ENCODE results near the gene ELAVL1. TPM values are rescaled to one million over a fixed set of nuclear protein-coding genes. Genes with fewer than 3 reads are reported as not detected.

ELAVL1 gene
- total and polyA plus RNA-seq, 2 donors (not counting 1 experiment from before 2014, with no cell fraction given) = 21.8 to 63.5 TPM

DNA sequence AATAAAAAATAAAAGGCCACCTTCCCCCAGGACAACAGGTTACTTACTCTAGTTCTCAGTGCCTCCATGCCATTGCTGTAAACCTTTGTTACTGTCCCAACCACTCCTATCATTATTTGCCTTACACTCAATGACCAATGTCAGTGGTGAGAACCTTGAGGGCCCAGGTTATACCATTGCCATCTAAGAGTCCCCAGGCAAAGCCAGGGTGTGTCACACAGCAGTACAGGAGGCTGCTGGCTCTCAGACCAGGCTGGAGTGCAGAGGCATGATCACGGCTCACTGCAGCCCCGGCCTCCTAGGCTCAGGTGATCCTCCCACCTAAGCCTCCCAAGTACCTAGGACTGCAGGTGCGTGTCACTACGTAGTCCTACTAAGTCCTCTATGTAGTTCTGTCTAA is 6.1 kb downstream of the ELAVL1 start:
- no peak overlapping the region for H3K27ac ChIP-seq (ENCODE audit: low read length in 2 of 2)
- peaks cover 88% of the 10 kb centered on the region for H4K20me1 ChIP-seq (ENCODE audit: control insufficient read depth, insufficient read depth, low read length, poor library complexity, severe bottlenecking)
- ChIA-PET CTCF (interaction anchor here (1.4 kb wide), 1 partner anchor 56 kb away, joined by 3 read pairs; the partner anchor contains the start of gene TIMM44), POLR2A (interaction anchor here (0.7 kb wide), 1 partner anchor 355 kb away, joined by 3 read pairs; no protein-coding TSS in a partner anchor)
- intact Hi-C loops (cut with micrococcal nuclease) = no loop called here
- TF ChIP-seq, protein P1, sequence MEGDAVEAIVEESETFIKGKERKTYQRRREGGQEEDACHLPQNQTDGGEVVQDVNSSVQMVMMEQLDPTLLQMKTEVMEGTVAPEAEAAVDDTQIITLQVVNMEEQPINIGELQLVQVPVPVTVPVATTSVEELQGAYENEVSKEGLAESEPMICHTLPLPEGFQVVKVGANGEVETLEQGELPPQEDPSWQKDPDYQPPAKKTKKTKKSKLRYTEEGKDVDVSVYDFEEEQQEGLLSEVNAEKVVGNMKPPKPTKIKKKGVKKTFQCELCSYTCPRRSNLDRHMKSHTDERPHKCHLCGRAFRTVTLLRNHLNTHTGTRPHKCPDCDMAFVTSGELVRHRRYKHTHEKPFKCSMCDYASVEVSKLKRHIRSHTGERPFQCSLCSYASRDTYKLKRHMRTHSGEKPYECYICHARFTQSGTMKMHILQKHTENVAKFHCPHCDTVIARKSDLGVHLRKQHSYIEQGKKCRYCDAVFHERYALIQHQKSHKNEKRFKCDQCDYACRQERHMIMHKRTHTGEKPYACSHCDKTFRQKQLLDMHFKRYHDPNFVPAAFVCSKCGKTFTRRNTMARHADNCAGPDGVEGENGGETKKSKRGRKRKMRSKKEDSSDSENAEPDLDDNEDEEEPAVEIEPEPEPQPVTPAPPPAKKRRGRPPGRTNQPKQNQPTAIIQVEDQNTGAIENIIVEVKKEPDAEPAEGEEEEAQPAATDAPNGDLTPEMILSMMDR (IDR thresholded peaks at IDR 0.05) = no peak
- TF ChIP-seq EZH2 (IDR thresholded peaks at IDR 0.05; ENCODE audit: borderline replicate concordance, insufficient read depth, low read depth, low read length, poor library complexity, severe bottlenecking) = no peak
- 100% methylated on average over 2 of the region's 4 CpGs for WGBS (ENCODE audit: insufficient coverage)
- ATAC-seq (ENCODE audit: low read depth) (no peak), DNase-seq (no peak)
- H3K4me1 ChIP-seq (ENCODE audit: control insufficient read depth in 2 of 2, insufficient read depth in 2 of 2, low read length in 2 of 2) = peaks cover 30 to 49% of the 10 kb centered on the region in 2 donors
- H3K27me3 ChIP-seq (replicated peaks in 1 of 4; ENCODE audit: control extremely low read depth in 1 of 4, control insufficient read depth in 3 of 4, insufficient read depth in 4 of 4, low read length in 3 of 4) = no peaks in the 10 kb centered on the region
- H3K4me2 ChIP-seq (replicated peaks; ENCODE audit: low read depth, low read length, poor library complexity, severe bottlenecking) = no peak overlapping the region
- no peak overlapping the region for H3K9ac ChIP-seq (ENCODE audit: low read length)
- Mint-ChIP-seq H3K4me3 (no peak overlapping the region), H3K4me1 (peaks cover 67% of the 10 kb centered on the region), H3K27me3 (no peaks in the 10 kb centered on the region), H3K9me3 (ENCODE audit: insufficient read depth) (no peaks in the 10 kb centered on the region), H3K27ac (no peak overlapping the region)
- H3K9me3 ChIP-seq (ENCODE audit: control extremely low read depth in 1 of 3, control insufficient read depth in 2 of 3, insufficient read depth in 1 of 3, low read length in 2 of 3) = no peaks in the 10 kb centered on the region
- H3K4me3 ChIP-seq (ENCODE audit: control extremely low read depth in 1 of 5, extremely low read depth in 1 of 5, insufficient read depth in 1 of 5, low read depth in 2 of 5, low read length in 4 of 5) = no peak overlapping the region
- H3K79me2 ChIP-seq (ENCODE audit: control insufficient read depth, insufficient read depth, low read length) = peaks cover 99% of the 10 kb centered on the region
- H3K36me3 ChIP-seq (replicated peaks in 1 of 2; ENCODE audit: control extremely low read depth in 1 of 2, control insufficient read depth in 1 of 2, extremely low read depth in 1 of 2, insufficient read depth in 2 of 2, low read length in 1 of 2) = peaks cover 1 to 3% of the 10 kb centered on the region in 2 experiments
- no peak overlapping the region for H2AFZ ChIP-seq (ENCODE audit: insufficient read depth, low read depth, low read length, poor library complexity, severe bottlenecking)

DNA sequence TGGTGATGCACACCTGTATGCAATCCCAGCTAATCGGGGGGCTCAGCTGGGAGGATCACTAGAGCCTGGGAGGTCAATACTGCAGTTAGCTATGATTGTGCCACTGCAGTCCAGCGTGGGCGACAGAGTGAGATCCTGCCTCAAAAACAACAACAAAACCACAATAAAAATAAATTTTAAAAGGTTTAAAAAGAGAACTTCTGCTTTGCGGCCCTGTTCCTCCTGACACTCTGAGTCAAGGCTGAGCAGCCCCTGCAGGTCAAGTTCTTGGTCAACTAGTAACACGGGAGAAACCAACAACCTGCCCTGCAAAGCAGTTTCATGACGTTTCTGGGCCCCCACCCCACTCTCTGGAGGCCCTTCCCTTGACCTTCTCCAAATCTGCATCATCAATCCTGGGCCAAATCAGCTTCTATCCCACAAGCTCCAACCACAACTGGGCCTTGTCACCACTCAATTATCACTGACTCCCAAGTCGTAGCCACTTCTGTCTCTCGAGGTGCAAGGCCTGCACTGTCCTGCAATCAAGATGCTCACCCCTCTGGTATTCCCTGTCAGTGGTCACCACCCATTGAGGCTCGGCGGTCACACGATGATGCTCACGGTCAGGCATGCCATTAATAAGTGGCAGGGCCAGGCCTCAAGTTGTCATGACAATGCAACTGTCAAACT is 7.5 kb downstream of the ELAVL1 start:
- WGBS (ENCODE audit: insufficient coverage) = 66% methylated on average over 9 of the region's 12 CpGs
- Histone ChIP-seq H4K20me1 (ENCODE audit: control insufficient read depth, insufficient read depth, low read length, poor library complexity, severe bottlenecking) (peaks cover 90% of the 10 kb centered on the region), H3K4me2 (replicated peaks; ENCODE audit: low read depth, low read length, poor library complexity, severe bottlenecking) (no peak overlapping the region), H2AFZ (ENCODE audit: insufficient read depth, low read depth, low read length, poor library complexity, severe bottlenecking) (no peak overlapping the region), H3K27me3 (replicated peaks in 1 of 4; ENCODE audit: control extremely low read depth in 1 of 4, control insufficient read depth in 3 of 4, insufficient read depth in 4 of 4, low read length in 3 of 4) (no peaks in the 10 kb centered on the region), H3K36me3 (replicated peaks in 1 of 2; ENCODE audit: control extremely low read depth in 1 of 2, control insufficient read depth in 1 of 2, extremely low read depth in 1 of 2, insufficient read depth in 2 of 2, low read length in 1 of 2) (peaks cover 1 to 5% of the 10 kb centered on the region in 2 experiments), H3K4me3 (ENCODE audit: control extremely low read depth in 1 of 5, extremely low read depth in 1 of 5, insufficient read depth in 1 of 5, low read depth in 2 of 5, low read length in 4 of 5) (no peak overlapping the region), H3K9me3 (ENCODE audit: control extremely low read depth in 1 of 3, control insufficient read depth in 2 of 3, insufficient read depth in 1 of 3, low read length in 2 of 3) (no peaks in the 10 kb centered on the region), H3K79me2 (ENCODE audit: control insufficient read depth, insufficient read depth, low read length) (peaks cover 100% of the 10 kb centered on the region), H3K4me1 (ENCODE audit: control insufficient read depth in 2 of 2, insufficient read depth in 2 of 2, low read length in 2 of 2) (peaks cover 21 to 41% of the 10 kb centered on the region in 2 donors), H3K27ac (ENCODE audit: low read length in 2 of 2) (no peak overlapping the region), H3K9ac (ENCODE audit: low read length) (no peak overlapping the region)
- ChIA-PET CTCF (no interaction called here), POLR2A (interaction anchor here (0.9 kb wide), 1 partner anchor 54 kb away, joined by 3 read pairs; the partner anchor contains the start of gene TIMM44)
- peak overlapping the region; percentile 5 for H3K4me3 Mint-ChIP-seq
- H3K27ac Mint-ChIP-seq = peak overlapping the region; percentile 35
- H3K4me1 Mint-ChIP-seq = peaks cover 69% of the 10 kb centered on the region
- no peaks in the 10 kb centered on the region for H3K27me3 Mint-ChIP-seq
- intact Hi-C loops (cut with micrococcal nuclease) = no loop called here
- TF ChIP-seq, protein P1 (IDR thresholded peaks at IDR 0.05) = no peak
- TF ChIP-seq EZH2 (IDR thresholded peaks at IDR 0.05; ENCODE audit: borderline replicate concordance, insufficient read depth, low read depth, low read length, poor library complexity, severe bottlenecking) = no peak
- no peak for ATAC-seq (ENCODE audit: low read depth)
- no peak for DNase-seq
- H3K9me3 Mint-ChIP-seq (ENCODE audit: insufficient read depth) = no peaks in the 10 kb centered on the region

Measured in B cell (primary cell).